Hepatocyte (in vitro differentiated cells): ENCODE data around the gene DCUN1D5.

Experiments used
- CTCF ChIP-seq: fragments of 200-600 bp; sonication (generic); IDR thresholded peaks from 2 replicates; pipeline ENCODE4 v1.5.1; 2016; ENCODE audit warnings: antibody characterized with exemption, mild to moderate bottlenecking; ENCODE audit not compliant: poor library complexity
- EZH2 ChIP-seq: fragments of 200-600 bp; sonication (generic); IDR thresholded peaks from 2 replicates; pipeline ENCODE4 v1.6.1; 2016; ENCODE audit warnings: antibody characterized with exemption, mild to moderate bottlenecking, borderline replicate concordance
- EZH2phosphoT487 ChIP-seq: fragments of 200-600 bp; sonication (generic); IDR thresholded peaks from one replicate; pipeline ENCODE4 v1.6.1; 2018; ENCODE audit warnings: antibody characterized with exemption, mild to moderate bottlenecking, low read depth, moderate library complexity; ENCODE audit not compliant: unreplicated experiment, severe bottlenecking

- TF ChIP-seq CTCF (no peak), EZH2 (no peak), EZH2phosphoT487 (no peak)
Measured at GRCh38 chr11:103029401-103029800, 62.6 kb downstream of the DCUN1D5 start.
